Measurements from ENCODE around the gene SLC46A2.

Gene SLC46A2

DNA sequence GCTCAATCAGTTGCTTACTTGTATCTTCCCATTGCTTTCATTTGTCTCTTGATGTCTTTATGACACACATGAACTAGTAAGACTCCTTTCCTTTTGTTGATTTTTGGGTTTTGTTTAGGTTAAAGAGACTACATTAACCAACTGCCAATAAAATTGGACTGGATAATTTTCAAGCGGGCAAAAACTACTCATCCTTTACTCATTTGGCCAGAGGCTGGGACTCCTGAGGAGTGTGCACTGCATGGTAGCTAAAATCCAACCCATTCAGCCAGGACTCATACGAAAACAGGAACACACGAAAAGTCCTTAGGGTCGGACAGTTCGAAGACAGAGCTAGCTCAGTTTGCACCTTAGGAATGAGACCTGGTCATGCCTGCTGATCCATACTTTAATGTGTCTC lies 6.0 kb downstream of the SLC46A2 start:
- no peak for DNase-seq

DNA sequence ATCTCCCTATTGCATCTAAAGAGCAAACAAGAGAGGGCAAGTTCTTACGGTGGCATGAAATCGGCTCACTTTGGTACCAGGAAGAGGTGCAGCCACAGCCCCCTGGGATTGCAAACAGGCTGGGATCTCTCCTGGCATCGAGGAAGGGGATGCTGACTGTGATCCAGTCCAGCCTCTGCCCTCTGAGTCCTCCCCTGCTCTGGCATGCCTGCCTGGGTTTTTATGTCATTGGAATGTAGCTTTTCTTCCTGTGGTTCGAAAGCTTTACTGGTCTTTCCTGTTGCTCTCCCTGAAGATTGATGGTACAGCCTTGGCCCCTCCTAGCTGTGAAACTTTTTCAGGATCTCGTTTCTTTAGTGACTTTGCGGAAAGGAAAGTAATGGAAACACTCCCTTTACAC lies 6.6 kb downstream of the SLC46A2 start:
- no peak for DNase-seq

DNA sequence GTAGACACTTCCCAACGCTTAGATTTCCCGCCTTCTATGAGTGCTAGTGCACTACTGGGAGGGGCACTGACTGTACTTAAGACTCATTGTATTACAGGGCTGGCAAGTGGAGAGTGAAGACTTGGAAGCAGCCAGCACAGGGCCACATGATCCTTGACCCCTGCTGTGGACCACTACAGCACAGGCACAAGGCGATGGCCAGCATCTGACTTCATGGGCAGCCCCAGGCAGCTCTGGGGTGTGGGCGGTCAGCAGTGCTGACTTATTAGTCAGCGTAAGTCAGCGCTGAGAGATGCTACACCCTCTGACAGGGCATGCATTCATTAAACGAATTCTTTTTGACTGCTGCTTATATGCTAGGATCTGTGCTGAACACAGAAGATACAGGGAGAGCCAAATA lies 9.3 kb downstream of the SLC46A2 start:
- DNase-seq: peak; percentile 34 to 83

DNA sequence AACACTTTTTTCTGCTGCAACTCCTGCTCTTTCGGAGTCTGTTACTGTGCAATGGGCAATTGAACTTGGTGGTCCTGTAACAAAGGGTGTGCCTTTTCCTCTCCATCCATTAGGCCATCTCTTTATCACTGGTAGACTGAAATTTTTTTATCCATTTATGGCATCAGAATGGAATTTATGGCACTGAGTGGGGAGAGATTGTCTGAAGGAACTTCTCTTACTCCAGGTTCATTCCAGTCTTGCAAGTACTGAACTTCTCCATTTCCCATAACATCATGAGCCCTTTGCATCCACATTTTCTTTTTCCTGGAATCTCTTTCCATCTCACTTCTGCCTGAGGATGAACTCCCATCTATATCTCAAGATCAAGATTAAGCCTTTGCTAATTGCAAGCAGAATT lies 10.0 kb downstream of the SLC46A2 start:
- no peak for DNase-seq

DNA sequence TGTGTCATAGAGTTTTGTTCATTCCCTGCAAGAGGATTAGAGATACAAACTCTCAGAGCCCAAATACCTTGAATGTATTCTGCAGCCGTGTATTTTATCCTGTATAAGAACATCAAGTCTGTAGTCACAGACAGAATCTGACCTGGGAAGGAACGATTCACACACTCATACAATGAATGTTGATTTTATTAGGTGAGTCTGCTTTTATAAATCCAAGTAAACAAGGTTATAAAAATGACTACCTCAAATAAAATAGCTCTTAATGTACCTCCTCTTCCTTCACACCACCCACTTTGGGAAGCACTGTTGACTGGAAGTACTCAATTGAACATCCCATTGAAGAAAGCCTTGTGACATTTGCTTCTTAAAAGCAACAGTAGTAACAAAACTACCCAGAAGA lies 11.9 kb downstream of the SLC46A2 start:
- no peak for DNase-seq

DNA sequence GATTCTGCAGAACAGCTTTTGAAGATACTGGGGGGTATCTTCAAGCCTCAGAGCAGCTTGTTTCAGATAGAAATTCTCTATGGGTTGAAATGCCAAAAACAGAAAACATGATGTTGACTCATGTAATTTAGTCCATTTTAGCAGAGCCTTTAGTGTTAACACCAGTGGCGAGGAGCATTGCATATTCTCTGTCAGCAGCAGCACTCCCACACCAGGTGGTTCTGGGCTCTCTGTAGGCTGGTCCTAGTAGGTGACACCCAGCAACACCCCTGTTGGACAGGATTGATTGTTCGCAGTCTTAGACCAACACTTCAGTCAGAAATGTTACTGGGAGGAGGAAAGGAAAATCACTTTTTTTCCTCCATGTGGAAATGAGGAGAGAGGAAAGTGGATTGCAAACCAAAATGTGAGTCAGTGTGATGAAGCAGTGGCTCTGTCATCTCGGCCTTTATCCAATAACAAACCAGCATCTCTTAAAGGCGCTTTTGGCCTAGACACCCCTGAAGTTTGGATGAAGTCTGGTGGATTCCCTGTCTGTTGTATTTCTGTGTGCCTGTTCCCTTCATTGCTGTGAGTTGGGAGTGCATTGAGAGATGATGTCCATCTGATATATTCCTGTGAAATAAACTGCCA lies 16.8 kb downstream of the SLC46A2 start:
- DNase-seq: no peak

DNA sequence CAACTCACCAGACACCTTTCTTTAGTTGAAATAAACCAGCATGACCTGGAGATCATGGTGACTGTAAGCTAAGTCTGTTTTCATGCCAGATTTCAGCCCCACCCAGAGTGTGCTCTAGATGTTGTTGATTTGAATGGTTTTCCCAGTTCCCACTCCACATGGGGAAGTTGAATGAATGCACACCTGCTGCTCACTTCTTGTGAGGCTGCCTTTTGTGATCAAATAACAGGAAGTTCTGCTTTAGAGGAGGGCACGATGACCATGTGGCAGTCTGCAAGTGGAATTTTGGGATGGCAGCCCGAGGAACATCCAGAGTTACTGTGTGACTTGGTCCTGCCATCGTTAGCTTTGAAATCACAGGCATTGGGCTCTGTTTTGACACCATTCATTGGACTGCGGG lies 18.7 kb downstream of the SLC46A2 start:
- no peak for DNase-seq

DNA sequence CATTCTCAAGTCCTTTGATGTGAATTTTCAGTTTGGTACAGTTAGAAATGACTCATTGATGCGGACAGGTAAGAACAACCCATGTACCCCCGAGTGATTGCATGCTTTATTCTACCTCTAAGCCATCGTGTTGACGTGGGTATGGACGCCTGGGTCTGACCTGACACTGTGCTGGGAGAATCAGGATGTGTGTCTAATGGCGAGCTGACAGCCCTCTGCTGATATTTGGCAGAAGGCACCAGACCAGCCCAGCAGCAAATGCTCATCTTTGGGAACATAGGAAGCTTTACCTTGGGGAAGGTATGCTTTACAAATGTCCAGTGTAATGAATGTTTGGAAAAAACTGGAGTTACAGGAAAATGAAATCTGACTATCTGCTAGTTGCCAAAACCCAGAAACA lies 20.1 kb downstream of the SLC46A2 start:
- no peak for DNase-seq

DNA sequence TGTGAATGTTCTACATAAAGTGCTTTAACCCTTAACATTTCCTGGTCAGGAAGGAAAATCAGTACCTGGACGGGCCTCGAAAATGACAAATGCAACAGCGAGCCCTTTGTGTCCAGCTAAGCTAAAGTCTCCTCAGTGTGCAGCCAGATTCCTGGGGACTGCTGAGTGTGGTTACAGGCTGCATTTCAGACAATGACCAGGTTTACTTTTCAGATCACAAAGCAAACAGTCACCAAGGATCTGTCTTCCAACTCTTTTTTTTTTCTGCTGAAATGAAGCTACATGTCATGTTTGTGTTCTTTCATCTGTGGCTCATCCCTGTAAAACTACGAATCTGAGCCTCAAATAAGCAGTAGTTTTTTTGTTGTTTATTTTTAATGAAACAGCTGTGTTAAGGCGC lies 20.8 kb downstream of the SLC46A2 start:
- DNase-seq: no peak

DNA sequence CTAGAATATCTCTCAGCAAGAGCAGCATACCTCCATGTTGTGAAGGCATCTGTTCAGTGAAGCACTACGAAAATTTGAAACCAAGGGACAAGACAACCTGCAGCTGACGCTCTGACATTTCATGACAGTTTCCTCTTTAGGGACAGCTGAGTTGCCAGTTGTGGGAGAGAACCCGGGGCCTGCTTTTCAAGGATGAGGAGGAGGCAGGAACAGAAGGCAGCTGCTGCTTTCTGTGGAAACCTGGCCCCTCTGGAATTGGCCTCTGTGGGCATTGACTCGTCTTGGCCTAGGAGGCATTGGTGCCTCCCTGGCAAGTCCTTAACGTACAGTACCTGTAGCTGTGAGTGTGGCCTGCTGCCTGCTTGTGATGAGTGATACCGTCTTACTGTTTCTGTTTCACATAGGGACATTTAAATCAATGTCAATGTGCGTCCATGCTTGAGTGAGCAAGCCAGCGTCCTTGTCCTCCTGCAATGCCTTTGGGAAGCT lies 21.6 kb downstream of the SLC46A2 start:
- DNase-seq: peak in 1 of 2 donors; percentile 49

DNA sequence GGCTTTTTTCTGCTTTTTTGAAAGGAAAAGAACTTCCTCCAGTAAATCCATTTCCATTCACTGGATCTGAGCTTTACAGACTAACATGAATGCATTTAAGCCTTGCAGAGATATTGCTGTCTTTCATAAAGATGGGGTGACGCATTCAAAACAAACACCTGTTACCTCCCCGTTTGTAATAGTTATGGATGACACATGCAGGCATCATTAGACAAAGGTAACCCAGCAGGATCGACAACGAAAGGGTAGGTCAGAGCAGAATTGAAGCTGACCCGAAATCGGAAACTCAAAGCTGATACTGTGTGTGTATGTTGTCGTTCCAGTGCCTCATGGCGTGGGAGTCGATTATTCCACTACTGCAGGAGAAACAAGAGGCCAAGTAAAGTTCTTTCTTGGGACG lies 22.2 kb downstream of the SLC46A2 start:
- DNase-seq: no peak

DNA sequence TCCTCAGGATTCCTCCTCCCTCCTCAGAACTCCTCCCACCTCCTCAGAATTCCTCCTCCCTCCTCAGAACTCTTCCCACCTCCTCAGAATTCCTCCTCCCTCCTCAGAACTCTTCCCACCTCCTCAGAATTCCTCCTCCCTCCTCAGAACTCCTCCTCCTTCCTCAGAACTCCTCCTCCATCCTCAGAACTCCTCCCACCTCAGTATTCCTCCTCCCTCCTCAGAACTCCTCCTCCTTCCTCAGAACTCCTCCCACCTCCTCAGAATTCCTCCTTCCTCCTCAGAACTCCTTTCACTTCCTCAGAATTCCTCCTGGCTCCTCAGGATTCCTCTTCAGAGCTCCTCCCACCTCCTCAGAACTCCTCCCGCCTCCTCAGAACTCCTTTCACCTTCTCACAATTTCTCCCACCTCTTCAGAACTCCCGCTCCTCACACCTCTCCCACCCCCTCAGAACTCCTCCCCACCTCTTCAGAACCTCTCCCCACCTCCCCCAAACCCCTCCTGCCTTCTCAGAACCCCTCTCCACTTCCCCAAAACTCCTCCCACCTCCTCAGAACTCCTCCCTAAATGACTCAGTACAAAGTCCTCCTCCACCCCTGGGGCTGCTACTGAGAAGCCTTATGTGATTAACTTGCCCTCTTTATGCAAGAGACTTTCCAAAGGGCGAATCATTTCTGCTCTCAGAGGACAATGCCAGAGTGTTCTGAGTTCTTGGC lies 23.2 kb downstream of the SLC46A2 start:
- DNase-seq: peak; percentile 90 to 94

DNA sequence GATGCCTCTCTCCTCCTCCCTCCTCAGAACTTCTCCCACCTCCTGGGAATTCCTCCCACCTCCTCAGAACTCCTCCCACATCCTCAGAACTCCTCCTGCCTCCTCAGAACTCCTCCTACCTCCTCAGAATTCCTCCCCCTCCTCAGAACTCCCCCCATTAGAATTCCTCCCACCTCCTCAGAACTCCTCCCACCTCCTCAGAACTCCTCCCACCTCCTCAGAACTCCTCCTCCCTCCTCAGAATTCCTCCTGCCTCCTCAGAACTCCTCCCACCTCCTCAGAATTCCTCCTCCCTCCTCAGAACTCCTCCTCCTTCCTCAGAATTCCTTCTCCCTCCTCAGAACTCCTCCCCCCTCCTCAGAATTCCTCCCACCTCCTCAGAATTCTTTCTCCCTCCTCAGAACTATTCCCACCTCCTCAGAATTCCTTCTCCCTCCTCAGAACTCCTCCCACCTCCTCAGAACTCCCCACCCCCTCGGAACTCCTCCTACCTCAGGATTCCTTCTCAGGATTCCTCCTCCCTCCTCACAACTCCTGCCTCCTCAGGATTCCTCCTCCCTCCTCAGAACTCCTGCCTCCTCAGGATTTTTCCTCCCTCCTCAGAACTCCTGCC lies 23.9 kb downstream of the SLC46A2 start:
- DNase-seq: peak in 1 of 2 donors; percentile 47

DNA sequence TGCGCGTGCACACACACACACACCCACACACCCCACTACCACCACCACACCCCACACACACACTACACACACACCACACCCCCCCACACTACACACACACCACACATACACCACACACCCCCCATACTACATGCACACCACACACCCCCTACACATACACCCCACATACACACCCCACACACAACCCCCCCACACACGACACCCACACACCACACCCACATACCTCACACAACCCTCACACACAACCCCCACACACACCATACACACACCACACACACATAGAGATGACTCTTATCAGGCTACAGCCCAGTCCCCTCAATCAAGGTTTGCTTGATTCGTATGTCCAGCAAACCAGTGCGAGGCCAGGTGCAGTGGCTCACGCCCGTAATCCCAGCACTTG lies 25.7 kb downstream of the SLC46A2 start:
- no peak for DNase-seq

DNA sequence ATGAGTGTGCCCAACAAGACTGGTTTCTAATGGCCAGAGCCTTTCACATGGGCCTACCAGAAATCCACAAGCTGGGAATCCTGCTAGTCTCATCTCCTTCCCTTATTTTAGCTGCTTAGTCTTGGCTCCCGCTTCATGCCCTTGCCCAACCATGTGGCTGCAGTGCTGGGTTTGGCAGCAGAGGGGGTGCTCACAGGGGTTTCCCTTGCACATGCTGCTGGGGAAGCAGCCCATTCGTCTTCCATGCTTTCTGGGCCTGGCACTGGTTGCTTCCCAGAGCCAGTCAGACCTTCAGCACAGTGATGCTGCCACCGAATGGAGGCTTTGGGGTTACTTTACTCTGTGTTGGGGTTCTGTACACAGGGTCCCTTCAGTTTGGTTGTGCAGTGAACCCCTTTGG lies 26.3 kb downstream of the SLC46A2 start:
- peak; percentile 39 to 63 for DNase-seq

DNA sequence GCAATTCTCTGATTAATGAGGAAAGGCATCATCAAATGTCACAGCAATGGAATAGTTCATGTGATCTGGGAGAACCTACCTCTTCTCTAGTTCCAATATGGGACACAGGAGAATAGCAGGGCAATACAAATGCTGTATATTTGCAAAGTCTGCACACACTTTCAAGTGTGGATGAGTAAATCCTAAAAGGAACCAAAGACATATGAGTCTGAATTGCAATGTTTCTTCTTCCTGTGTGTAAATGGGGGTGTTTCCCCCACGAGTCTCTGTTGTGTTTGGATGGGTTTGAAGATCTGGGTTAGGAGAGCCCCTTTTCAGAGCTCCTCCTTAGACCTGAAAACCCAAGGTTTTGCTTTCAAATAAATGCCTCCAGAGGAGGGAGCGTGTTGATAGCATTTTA lies 26.9 kb downstream of the SLC46A2 start:
- peak; percentile 51 to 53 for DNase-seq

DNA sequence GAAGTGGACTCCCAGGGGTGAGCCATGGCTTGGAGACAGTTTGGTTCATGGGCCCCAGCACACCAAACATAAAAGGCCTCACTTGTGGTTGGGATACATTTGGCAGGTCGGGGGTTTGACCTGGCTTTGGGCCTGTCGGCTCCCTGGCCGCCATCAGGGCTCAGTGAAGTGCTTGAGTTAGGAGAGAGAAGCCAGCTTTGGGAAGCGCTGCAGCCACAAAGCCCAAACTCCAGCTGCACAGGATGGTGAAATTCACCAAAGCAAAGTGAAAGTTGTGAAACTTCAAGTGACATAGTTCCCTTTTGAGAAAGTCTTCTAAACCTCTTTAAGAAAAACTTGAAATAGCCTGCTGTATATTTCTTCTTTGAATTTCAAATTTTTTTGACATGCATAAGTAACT lies 27.5 kb downstream of the SLC46A2 start:
- peak; percentile 90 to 94 for DNase-seq

DNA sequence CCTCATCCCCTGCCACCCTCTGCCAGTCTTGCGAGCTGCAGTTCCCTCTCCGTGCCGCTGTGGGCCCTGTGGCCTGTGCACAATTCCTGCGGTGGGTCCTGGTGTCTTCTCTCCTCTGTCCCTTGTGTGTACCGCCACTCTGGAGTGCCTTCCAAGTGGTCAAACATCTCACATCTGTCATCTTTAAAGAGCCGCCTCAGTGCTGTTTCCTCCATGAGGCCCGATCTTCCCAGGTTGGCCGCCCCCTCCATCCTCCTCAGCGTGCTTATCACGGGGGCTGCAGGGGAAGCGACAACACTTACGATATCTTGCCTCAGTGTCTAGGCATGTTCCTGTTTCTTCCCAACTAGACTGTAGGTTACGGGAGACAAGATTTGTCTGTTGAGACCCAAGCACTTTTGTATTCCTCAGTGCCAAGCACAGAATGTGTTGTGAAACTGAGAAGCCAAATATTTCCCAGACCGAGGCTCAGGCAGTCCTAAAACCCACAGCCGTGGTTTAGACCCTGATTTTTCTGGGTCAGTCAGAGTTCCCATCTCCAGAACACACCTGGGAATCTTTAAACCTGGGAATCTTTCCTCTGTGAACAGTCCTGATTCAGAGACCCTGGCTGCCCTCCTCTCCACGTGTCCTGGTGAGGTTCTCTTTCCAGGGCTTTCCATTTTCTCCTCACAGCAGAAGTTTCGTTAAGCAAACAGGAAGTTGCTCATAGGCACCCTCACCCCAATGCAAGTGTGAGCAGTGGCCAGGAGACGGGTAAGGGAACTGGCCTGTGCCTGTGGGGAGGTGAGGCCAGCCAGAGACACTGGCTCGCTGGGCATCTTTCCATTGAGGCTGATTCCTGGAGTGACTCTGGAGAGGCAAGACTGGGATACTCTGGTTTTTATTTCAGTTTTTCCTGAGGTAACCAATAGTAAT lies 28.8 kb downstream of the SLC46A2 start:
- DNase-seq: peak; percentile 87 to 92

DNA sequence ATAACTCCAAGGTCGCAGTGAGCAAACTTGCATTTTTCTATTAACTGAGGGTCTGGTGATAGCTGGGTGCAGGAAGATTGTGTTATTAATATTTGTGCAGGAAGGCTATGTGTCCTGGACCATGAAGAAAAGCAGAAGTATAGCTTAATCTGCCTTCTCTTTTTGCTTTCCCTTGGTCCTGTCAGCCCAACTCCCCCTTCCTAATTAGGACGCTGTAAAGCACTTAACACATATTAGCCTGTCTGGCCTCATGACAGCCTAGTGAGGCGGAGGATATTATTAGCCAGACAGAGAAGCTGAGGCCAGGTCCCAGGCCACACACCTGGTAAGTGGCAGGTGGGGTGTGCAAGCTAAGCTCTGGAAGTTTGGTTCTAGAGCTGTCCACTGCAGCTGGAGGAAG lies 29.5 kb downstream of the SLC46A2 start:
- peak; percentile 54 to 57 for DNase-seq

DNA sequence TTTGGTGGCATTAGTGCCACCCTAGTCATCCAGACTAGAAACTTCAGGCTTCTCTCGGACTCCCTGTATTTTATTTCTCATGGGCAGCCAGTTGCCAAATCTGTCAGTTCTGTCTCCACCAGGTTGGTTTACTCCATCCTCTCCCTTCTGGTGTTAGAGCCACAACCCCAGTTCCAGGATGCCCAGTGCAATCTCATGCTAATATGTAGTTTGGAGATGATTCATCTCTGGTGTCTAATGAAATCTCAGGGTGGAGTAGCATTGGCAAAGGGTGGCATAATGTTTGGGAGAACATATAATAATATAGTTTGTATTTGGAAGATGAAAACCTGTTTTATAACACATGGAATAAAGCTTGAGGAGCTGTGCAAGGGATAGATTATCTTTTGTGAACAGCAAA lies 30.2 kb downstream of the SLC46A2 start:
- peak; percentile 40 to 59 for DNase-seq

DNA sequence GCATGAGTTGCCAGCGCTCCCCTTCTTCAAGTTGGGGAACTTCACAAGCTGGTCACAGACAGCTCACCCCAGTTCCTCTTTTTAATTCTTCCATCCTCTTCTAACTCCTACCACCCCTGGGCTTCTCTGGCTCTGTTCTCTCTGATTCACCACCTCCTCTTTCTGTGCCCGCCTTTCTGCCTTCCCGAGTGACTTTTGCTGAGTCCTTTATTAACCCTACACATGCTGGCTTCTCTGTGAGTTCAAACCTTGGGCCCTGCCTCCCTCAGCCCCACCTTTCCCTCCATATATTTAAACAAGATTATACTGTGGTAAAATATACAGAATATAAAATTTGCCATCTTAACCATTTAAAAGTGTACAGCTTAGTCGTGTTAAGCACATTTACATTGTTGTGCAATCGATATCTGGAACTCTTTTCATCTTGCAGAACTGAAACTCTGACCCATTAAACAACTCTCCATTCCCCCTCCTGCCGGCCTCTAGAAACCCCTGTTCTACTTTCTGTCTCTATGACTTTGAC lies 32.0 kb downstream of the SLC46A2 start:
- DNase-seq: peak; percentile 86 to 90

DNA sequence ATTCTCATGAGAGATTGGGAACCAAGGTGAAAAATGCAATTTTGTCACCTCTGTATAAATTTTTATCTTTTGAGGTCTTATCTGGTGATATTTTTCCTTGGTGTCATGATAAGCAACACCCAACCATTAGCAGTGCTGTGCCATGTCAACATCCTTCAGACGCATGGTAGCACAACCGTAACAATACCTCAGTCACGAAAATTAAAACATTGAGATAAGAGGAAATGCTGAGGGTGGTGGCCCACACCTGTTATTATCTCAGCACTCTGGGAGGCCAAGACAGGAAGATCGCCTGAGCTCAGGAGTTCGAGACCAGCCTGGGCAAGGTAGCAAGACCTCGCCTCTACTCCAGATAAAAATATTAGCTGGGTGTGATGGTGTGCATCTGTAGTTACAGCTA lies 32.7 kb downstream of the SLC46A2 start:
- DNase-seq: no peak

DNA sequence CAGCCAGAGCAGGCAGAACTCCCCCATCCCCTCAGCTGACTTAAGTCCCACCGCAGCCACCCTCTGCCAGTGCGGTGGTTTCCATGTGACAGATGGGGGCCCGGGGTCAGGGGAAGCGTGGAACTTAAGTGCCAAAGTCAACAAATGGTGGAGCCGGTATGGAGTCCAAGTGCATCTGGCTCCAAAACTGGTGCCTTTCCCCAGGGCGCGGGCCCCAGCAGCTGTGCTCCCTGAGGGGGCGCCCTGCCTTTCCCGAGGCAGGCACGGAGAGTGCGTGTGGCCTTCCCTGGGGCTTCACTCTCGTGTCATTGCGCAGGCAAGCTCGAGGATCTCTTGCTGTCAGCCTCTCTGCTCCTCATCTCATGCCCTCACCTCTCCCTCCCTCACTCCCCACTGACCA lies 33.8 kb downstream of the SLC46A2 start:
- no peak for DNase-seq
